Measurements from ENCODE around the gene WASHC3. TPM values are rescaled to one million over a fixed set of nuclear protein-coding genes. Genes with fewer than 3 reads are reported as not detected.

The WASHC3 gene
- total RNA-seq, 1 donor from 2014 or later = 29.4 TPM

GRCh38 chr12:101967506-101967905, 94.3 kb downstream of the WASHC3 start:
- DNase-seq = no peak

GRCh38 chr12:101966496-101966895, 95.3 kb downstream of the WASHC3 start:
- DNase-seq = no peak

GRCh38 chr12:101963697-101964096, 98.1 kb downstream of the WASHC3 start:
- DNase-seq = peak; percentile 26

Other genes with a start within 250 kb of the WASHC3 start
- 29.0 TPM for gene GNPTAB, start 231.0 kb downstream of the WASHC3 start, total RNA-seq
- 6.2 TPM for gene DRAM1, start 184.4 kb downstream of the WASHC3 start, total RNA-seq
- gene NUP37, start 58.1 kb upstream of the WASHC3 start, total RNA-seq = 23.9 TPM
- 17.8 TPM for gene PARPBP, start 58.2 kb upstream of the WASHC3 start, total RNA-seq
- gene PMCH, start 135.8 kb upstream of the WASHC3 start, total RNA-seq = not detected